ENCODE measurements around the gene ACTA2.

GRCh38 chr10:88989423-88989822 lies 36.9 kb upstream of the ACTA2 start:
- no peak for TF ChIP-seq CTCF (IDR thresholded peaks at IDR 0.05; ENCODE audit: low read length)
- TF ChIP-seq EZH2 (IDR thresholded peaks at IDR 0.05; ENCODE audit: borderline replicate concordance, low read length) = no peak
